SK-N-SH (cell line): ENCODE measurements around the gene RABGAP1L. TPM values are rescaled to one million over a fixed set of nuclear protein-coding genes. Genes with fewer than 3 reads are reported as not detected.

Experiments
- CTCF ChIA-PET: fragments of 300-600, 350-600 bp; formaldehyde crosslinking; extraction: SDS; loops from one replicate; lab custom pipeline; 2021; lab: Yijun Ruan, JAX
- POLR2A ChIA-PET: fragments of 350-600 bp; sonication (Branson Sonifier 250); formaldehyde crosslinking; extraction: SDS; loops from one replicate; lab custom pipeline; 2020; ENCODE audit warnings: antibody characterized with exemption, inconsistent platforms; lab: Yijun Ruan, JAX
- DNase-seq: peaks from one replicate; pipeline ENCODE4 v3.0.0; 2012
- H2AFZ ChIP-seq: fragments of 200-600 bp; sonication (generic); 2 replicates; pipeline ENCODE4 v1.8.1; 2016; ENCODE audit warnings: antibody characterized with exemption, mild to moderate bottlenecking, low read depth
- H3F3A ChIP-seq: fragments of 200-600 bp; sonication (generic); replicated peaks from 2 replicates; pipeline ENCODE3; 2016; ENCODE audit warnings: antibody characterized with exemption, mild to moderate bottlenecking; ENCODE audit not compliant: insufficient read depth
- H3K27ac ChIP-seq, 2 experiments: fragments of 200-500 bp in 1 of 2; fragments of 200-600 bp in 1 of 2; sonication (Bioruptor generic) in 1 of 2; sonication (generic), shearing (Covaris generic) in 1 of 2; 2 replicates each; pipeline versions ENCODE4 v1.5.1 to v1.6.1; 2014 to 2016; ENCODE audit warnings: low read depth in 2 of 2, inconsistent platforms in 1 of 2, low read length in 1 of 2, mild to moderate bottlenecking in 1 of 2, mixed read lengths in 1 of 2
- H3K27me3 ChIP-seq: fragments of 200-600 bp; sonication (generic), shearing (Covaris generic); 2 replicates; pipeline ENCODE4 v1.6.1; 2016; ENCODE audit warnings: mixed run types; ENCODE audit not compliant: insufficient read depth
- H3K36me3 ChIP-seq, 2 experiments: fragments of 200-500 bp in 1 of 2; fragments of 200-600 bp in 1 of 2; sonication (Bioruptor generic) in 1 of 2; sonication (generic) in 1 of 2; replicated peaks in 1 of 2; 2 replicates each; pipeline versions ENCODE3 to v1.5.1; 2014 to 2016; ENCODE audit warnings: low read length in 1 of 2, mild to moderate bottlenecking in 1 of 2; ENCODE audit not compliant: insufficient read depth in 2 of 2, control insufficient read depth in 1 of 2
- H3K4me1 ChIP-seq, 2 experiments: fragments of 200-500 bp in 1 of 2; fragments of 200-600 bp in 1 of 2; sonication (Bioruptor generic) in 1 of 2; sonication (generic), shearing (Covaris generic) in 1 of 2; 2 replicates each; pipeline versions ENCODE4 v1.5.1 to v1.6.1; 2014 to 2016; ENCODE audit warnings: low read depth in 1 of 2, low read length in 1 of 2, mixed run types in 1 of 2; ENCODE audit not compliant: insufficient read depth in 2 of 2, control insufficient read depth in 1 of 2
- H3K4me2 ChIP-seq: fragments of 200-600 bp; sonication (generic), shearing (Covaris generic); 2 replicates; pipeline ENCODE4 v1.6.1; 2017; ENCODE audit warnings: mixed run types
- H3K4me3 ChIP-seq, 2 experiments: fragments of 200-500 bp in 1 of 2; fragments of 200-600 bp in 1 of 2; sonication (Bioruptor generic) in 1 of 2; sonication (generic), shearing (Covaris generic) in 1 of 2; 2 replicates each; pipeline versions ENCODE4 v1.5.1 to v1.8.1; 2014 to 2016; ENCODE audit warnings: low read depth in 2 of 2, inconsistent platforms in 1 of 2, low read length in 1 of 2, mild to moderate bottlenecking in 1 of 2, mixed read lengths in 1 of 2, moderate library complexity in 1 of 2
- H3K79me2 ChIP-seq: fragments of 200-600 bp; sonication (generic); 2 replicates; pipeline ENCODE4 v1.8.1; 2017; ENCODE audit warnings: mild to moderate bottlenecking; ENCODE audit not compliant: insufficient read depth
- H3K9ac ChIP-seq: fragments of 200-600 bp; sonication (generic); 2 replicates; pipeline ENCODE4 v1.6.1; 2017; ENCODE audit warnings: mixed run types
- H3K9me2 ChIP-seq: fragments of 200-600 bp; sonication (generic); 2 replicates; pipeline ENCODE4 v1.6.1; 2017; ENCODE audit warnings: mixed run types
- H3K9me3 ChIP-seq: fragments of 200-600 bp; sonication (generic); 2 replicates; pipeline ENCODE4 v1.6.1; 2017; ENCODE audit warnings: mixed run types, mild to moderate bottlenecking, moderate library complexity
- H4K20me1 ChIP-seq: fragments of 200-600 bp; sonication (generic); 2 replicates; pipeline ENCODE4 v1.6.1; 2017; ENCODE audit warnings: mild to moderate bottlenecking, mixed run types; ENCODE audit not compliant: insufficient read depth
- CTCF ChIP-seq: fragments of 200-600 bp; sonication (generic); IDR thresholded peaks from 2 replicates; pipeline ENCODE4 v1.6.1; 2017; ENCODE audit warnings: antibody characterized with exemption, mild to moderate bottlenecking, moderate library complexity
- ELF1 ChIP-seq: IDR thresholded peaks from 2 replicates; pipeline ENCODE4 v1.4.0; 2012
- EP300 ChIP-seq, 2 experiments: IDR thresholded peaks; 2 replicates each; pipeline versions ENCODE4 v1.4.0 to v1.6.1; 2012; ENCODE audit warnings: borderline replicate concordance in 1 of 2, low read depth in 1 of 2, low read length in 1 of 2
- EZH2phosphoT487 ChIP-seq: fragments of 200-600 bp; sonication (generic); IDR thresholded peaks from 2 replicates; pipeline ENCODE4 v1.6.1; 2017; ENCODE audit warnings: low read depth, mixed run types, mild to moderate bottlenecking, antibody characterized with exemption, moderate library complexity, borderline replicate concordance
- GABPA ChIP-seq: IDR thresholded peaks from 2 replicates; pipeline ENCODE4 v1.4.0; 2012; ENCODE audit warnings: low read depth, mild to moderate bottlenecking
- GATA2 ChIP-seq: sonication (generic); formaldehyde crosslinking; IDR thresholded peaks from 2 replicates; pipeline ENCODE4 v1.5.0; 2020; ENCODE audit warnings: mild to moderate bottlenecking, missing genetic modification reagents
- MAX ChIP-seq: IDR thresholded peaks from 2 replicates; pipeline ENCODE4 v1.4.0; 2012; ENCODE audit warnings: low read depth
- MXI1 ChIP-seq: IDR thresholded peaks from 2 replicates; pipeline ENCODE4 v1.6.1; 2012; ENCODE audit warnings: mild to moderate bottlenecking, low read depth, low read length, improper control_type of control experiment
- PBX3 ChIP-seq: IDR thresholded peaks from 2 replicates; pipeline ENCODE4; 2012
- RAD21 ChIP-seq: IDR thresholded peaks from 2 replicates; pipeline ENCODE4 v1.6.1; 2012; ENCODE audit warnings: mild to moderate bottlenecking, low read length
- REST ChIP-seq: IDR thresholded peaks from 2 replicates; pipeline ENCODE4 v1.6.1; 2012; ENCODE audit warnings: mild to moderate bottlenecking, low read depth, low read length, moderate library complexity
- RFX5 ChIP-seq: IDR thresholded peaks from 2 replicates; pipeline ENCODE4 v1.6.1; 2012; ENCODE audit warnings: mild to moderate bottlenecking, improper control_type of control experiment, low read length
- RXRA ChIP-seq: IDR thresholded peaks from 2 replicates; pipeline ENCODE4 v1.4.0; 2012; ENCODE audit warnings: low read depth, mild to moderate bottlenecking, borderline replicate concordance
- SMC3 ChIP-seq: IDR thresholded peaks from 2 replicates; pipeline ENCODE4 v1.6.1; 2012; ENCODE audit warnings: low read depth, low read length, improper control_type of control experiment
- YY1 ChIP-seq: IDR thresholded peaks from 2 replicates; pipeline ENCODE4 v1.4.0; 2012; ENCODE audit warnings: low read depth, mild to moderate bottlenecking
- WGBS: methylation state at CpG from one replicate; pipeline ENCODE4 v1.1.6; 2017; ENCODE audit warnings: low lambda C conversion rate; 5-methylcytosine and 5-hydroxymethylcytosine counted together
- polyA plus RNA-seq, 3 experiments: library from polyadenylated mRNA; depleted of rRNA; stranded (reverse); fragments of >200 nt; gene quantifications; 2 replicates each; pipeline ENCODE4 v1.2.3, GENCODE V29; 2012
- TF ChIP-seq, protein P1 (sequence below): fragments of 150-350 bp; IDR thresholded peaks from 2 replicates; pipeline ENCODE4 v1.6.1; 2017; ENCODE audit warnings: antibody characterized with exemption, low read length, low read depth, borderline replicate concordance

The RABGAP1L gene
- polyA plus RNA-seq, 1 of the 3 experiments (the other 2 are of a cell fraction), result 7.2 TPM

GRCh38 chr1:174171073-174171472, 11.8 kb downstream of the RABGAP1L start:
- H3K9me2 ChIP-seq, result no peaks in the 10 kb centered on the region
- no peaks in the 10 kb centered on the region for H4K20me1 ChIP-seq
- H3K9ac ChIP-seq, result no peak overlapping the region
- no peaks in the 10 kb centered on the region; a peak in 1 of 4 replicates for H3K4me1 ChIP-seq
- no peak for DNase-seq
- POLR2A ChIA-PET, result no interaction called here
- H3K79me2 ChIP-seq, result peaks cover 22% of the 10 kb centered on the region
- H3K36me3 ChIP-seq, result no peaks in the 10 kb centered on the region
- no peak overlapping the region for H2AFZ ChIP-seq
- CTCF ChIA-PET, result interaction anchor here (1.4 kb wide), 1 partner anchor 11 kb away, joined by 3 read pairs; no protein-coding TSS in a partner anchor
- TF ChIP-seq GABPA, result no peak
- no peak for TF ChIP-seq MAX
- TF ChIP-seq RXRA, result no peak
- no peak for TF ChIP-seq SMC3
- no peak for TF ChIP-seq MXI1
- TF ChIP-seq EP300 (IDR thresholded peaks at IDR 0.05; ENCODE audit: borderline replicate concordance in 1 of 2, low read depth in 1 of 2, low read length in 1 of 2), result no peak
- no peak overlapping the region for H3K4me3 ChIP-seq
- 94% methylated on average over 1 of the region's 1 CpG for WGBS
- H3K27ac ChIP-seq, result no peak overlapping the region
- no peaks in the 10 kb centered on the region for H3K9me3 ChIP-seq
- no peaks in the 10 kb centered on the region for H3K27me3 ChIP-seq
- H3K4me2 ChIP-seq, result no peak overlapping the region
- H3F3A ChIP-seq, result no peaks in the 10 kb centered on the region

GRCh38 chr1:174174461-174175329, 15.4 kb downstream of the RABGAP1L start:
- H3K36me3 ChIP-seq, result no peaks in the 10 kb centered on the region
- no peak overlapping the region for H2AFZ ChIP-seq
- H3K9me3 ChIP-seq, result no peaks in the 10 kb centered on the region
- no peak overlapping the region for H3K4me3 ChIP-seq
- no peaks in the 10 kb centered on the region for H4K20me1 ChIP-seq
- H3K27me3 ChIP-seq, result no peaks in the 10 kb centered on the region
- H3K27ac ChIP-seq, result no peak overlapping the region
- H3F3A ChIP-seq, result no peaks in the 10 kb centered on the region
- POLR2A ChIA-PET, result no interaction called here
- no peaks in the 10 kb centered on the region for H3K4me1 ChIP-seq
- H3K9ac ChIP-seq, result no peak overlapping the region
- DNase-seq, result no peak
- no peak for TF ChIP-seq PBX3
- TF ChIP-seq, protein P1, sequence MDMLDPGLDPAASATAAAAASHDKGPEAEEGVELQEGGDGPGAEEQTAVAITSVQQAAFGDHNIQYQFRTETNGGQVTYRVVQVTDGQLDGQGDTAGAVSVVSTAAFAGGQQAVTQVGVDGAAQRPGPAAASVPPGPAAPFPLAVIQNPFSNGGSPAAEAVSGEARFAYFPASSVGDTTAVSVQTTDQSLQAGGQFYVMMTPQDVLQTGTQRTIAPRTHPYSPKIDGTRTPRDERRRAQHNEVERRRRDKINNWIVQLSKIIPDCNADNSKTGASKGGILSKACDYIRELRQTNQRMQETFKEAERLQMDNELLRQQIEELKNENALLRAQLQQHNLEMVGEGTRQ, result no peak
- no peak for TF ChIP-seq RAD21
- no peak for TF ChIP-seq ELF1
- TF ChIP-seq EZH2phosphoT487, result no peak
- no peak for TF ChIP-seq YY1
- TF ChIP-seq GABPA, result no peak
- no peak for TF ChIP-seq GATA2
- no peak for TF ChIP-seq RXRA
- TF ChIP-seq REST, result no peak
- no peak for TF ChIP-seq RFX5
- no peak for TF ChIP-seq CTCF
- CTCF ChIA-PET, result interaction anchor here (1.0 kb wide), 1 partner anchor 43 kb away, joined by 3 read pairs; no protein-coding TSS in a partner anchor
- no peaks in the 10 kb centered on the region for H3K9me2 ChIP-seq
- H3K79me2 ChIP-seq, result peaks cover 19% of the 10 kb centered on the region; the same call in 1 of the 2 replicates
- H3K4me2 ChIP-seq, result no peak overlapping the region
- 88% methylated on average over 6 of the region's 6 CpGs for WGBS
